KMS-11 (cell line): ENCODE measurements around the gene ABHD12.
"Not testable (repeated sequence)": the region's sequence is repeated elsewhere in the genome, so short reads cannot be mapped to it uniquely, and the experiment has no call there.

Source experiments
- H2AFZ ChIP-seq: fragments of 200-600 bp; sonication (generic); 2 replicates; pipeline ENCODE4 v1.6.1; 2016; ENCODE audit warnings: antibody characterized with exemption, mixed run types, low read depth
- H3K27ac ChIP-seq: fragments of 200-600 bp; sonication (generic); 2 replicates; pipeline ENCODE4 v1.6.1; 2016; ENCODE audit warnings: mild to moderate bottlenecking, mixed run types
- H3K27me3 ChIP-seq: fragments of 200-600 bp; sonication (generic); 2 replicates; pipeline ENCODE4 v1.6.1; 2017; ENCODE audit warnings: mild to moderate bottlenecking, low read depth, mixed run types, moderate library complexity; ENCODE audit not compliant: insufficient read depth
- H3K36me3 ChIP-seq: fragments of 200-600 bp; sonication (generic); 2 replicates; pipeline ENCODE4 v1.6.1; 2017; ENCODE audit warnings: mild to moderate bottlenecking, mixed run types; ENCODE audit not compliant: insufficient read depth
- H3K4me1 ChIP-seq: fragments of 200-600 bp; sonication (generic); 2 replicates; pipeline ENCODE4 v1.6.1; 2016; ENCODE audit warnings: mild to moderate bottlenecking, low read depth, mixed run types; ENCODE audit not compliant: poor library complexity, severe bottlenecking
- H3K4me2 ChIP-seq: fragments of 200-600 bp; sonication (generic); 2 replicates; pipeline ENCODE4 v1.7.0; 2016; ENCODE audit warnings: mild to moderate bottlenecking, mixed run types
- H3K4me3 ChIP-seq: fragments of 200-600 bp; sonication (generic); IDR thresholded peaks from 2 replicates; pipeline ENCODE4 v1.6.1; 2017; ENCODE audit warnings: low read depth, low read length, mixed read lengths; ENCODE audit not compliant: insufficient read depth
- H3K79me2 ChIP-seq: fragments of 200-600 bp; sonication (generic); 2 replicates; pipeline ENCODE4 v1.6.1; 2016; ENCODE audit warnings: low read depth, mixed run types; ENCODE audit not compliant: insufficient read depth
- H3K9ac ChIP-seq: fragments of 200-600 bp; sonication (generic); 2 replicates; pipeline ENCODE4 v1.6.1; 2016; ENCODE audit warnings: mild to moderate bottlenecking, mixed run types
- H4K20me1 ChIP-seq: fragments of 200-600 bp; sonication (generic); 2 replicates; pipeline ENCODE4 v1.6.1; 2016; ENCODE audit warnings: mild to moderate bottlenecking, mixed run types; ENCODE audit not compliant: insufficient read depth
- CTCF ChIP-seq: fragments of 200-600 bp; sonication (generic); conservative IDR thresholded peaks from 2 replicates; pipeline ENCODE4 v1.6.1; 2017; ENCODE audit warnings: low read depth, mild to moderate bottlenecking, antibody characterized with exemption, low read length, moderate library complexity, mixed read lengths

The ABHD12 gene

GRCh38 chr20:25338112-25339023 is 52.3 kb downstream of the ABHD12 start:
- Histone ChIP-seq H3K27me3 (no peaks in the 10 kb centered on the region), H3K4me2 (no peak overlapping the region), H3K4me1 (peaks cover 50% of the 10 kb centered on the region), H3K4me3 (no peak overlapping the region), H3K79me2 (peaks cover 44% of the 10 kb centered on the region; the same call in 1 of the 2 replicates), H4K20me1 (no peaks in the 10 kb centered on the region), H2AFZ (no peak overlapping the region), H3K36me3 (no peaks in the 10 kb centered on the region), H3K9ac (no peak overlapping the region), H3K27ac (no peak overlapping the region)
- TF ChIP-seq CTCF: no peak

- TF ChIP-seq CTCF: no peak
- no peak overlapping the region for H3K27ac ChIP-seq
- no peaks in the 10 kb centered on the region for H3K36me3 ChIP-seq
- no peaks in the 10 kb centered on the region for H3K27me3 ChIP-seq
- H3K4me3 ChIP-seq: no peak overlapping the region
- H3K4me2 ChIP-seq: no peak overlapping the region
- H3K4me1 ChIP-seq: peaks cover 34% of the 10 kb centered on the region
- peaks cover 34% of the 10 kb centered on the region; the same call in 1 of the 2 replicates for H3K79me2 ChIP-seq
- no peak overlapping the region for H3K9ac ChIP-seq
- H4K20me1 ChIP-seq: no peaks in the 10 kb centered on the region
- no peak overlapping the region for H2AFZ ChIP-seq
These were observed 53.8 kb downstream of the ABHD12 start for GRCh38 chr20:25336561-25337422.

GRCh38 chr20:25334972-25335371 is 55.7 kb downstream of the ABHD12 start:
- H3K36me3 ChIP-seq, H3K27me3 ChIP-seq, H3K4me2 ChIP-seq, H3K27ac ChIP-seq, H3K9ac ChIP-seq, H3K4me3 ChIP-seq, H4K20me1 ChIP-seq, H2AFZ ChIP-seq: not testable (repeated sequence)
- H3K4me1 ChIP-seq: peaks cover 16% of the 10 kb centered on the region
- peaks cover 18% of the 10 kb centered on the region; the same call in 1 of the 2 replicates for H3K79me2 ChIP-seq

- Histone ChIP-seq H3K27me3 (no peaks in the 10 kb centered on the region), H3K4me3 (no peak overlapping the region), H3K36me3 (no peaks in the 10 kb centered on the region), H3K79me2 (peaks cover 6% of the 10 kb centered on the region; the same call in 1 of the 2 replicates), H4K20me1 (no peaks in the 10 kb centered on the region), H3K4me1 (peaks cover 5% of the 10 kb centered on the region), H3K4me2 (no peak overlapping the region), H3K27ac (no peak overlapping the region), H2AFZ (no peak overlapping the region), H3K9ac (no peak overlapping the region)
- TF ChIP-seq CTCF: no peak
These were observed 61.6 kb downstream of the ABHD12 start for GRCh38 chr20:25328954-25329498.
